Peyer's patch (tissue), 4 donors: ENCODE results near the gene SPATA9.

ENCODE experiments used
- CTCF ChIP-seq, 6 experiments: fragments of 450-650 bp in 4 of 6; fragments of 200-600 bp in 2 of 6; sonication (generic) in 1 of 6; IDR thresholded peaks; one replicate each; pipeline ENCODE4 v1.5.1; 2017 to 2019; ENCODE audit warnings: antibody characterized with exemption in 6 of 6, mild to moderate bottlenecking in 3 of 6, moderate library complexity in 1 of 6
- POLR2A ChIP-seq, 2 donors: fragments of 450-650 bp; IDR thresholded peaks; one replicate each; pipeline ENCODE4 v1.5.1; 2017; ENCODE audit warnings: antibody characterized with exemption in 2 of 2, mild to moderate bottlenecking in 2 of 2, moderate library complexity in 2 of 2

- no peak for TF ChIP-seq CTCF (IDR thresholded peaks at IDR 0.05)
- TF ChIP-seq POLR2A (IDR thresholded peaks at IDR 0.05) = no peak
These were observed 27.3 kb upstream of the SPATA9 start for GRCh38 chr5:95709967-95710650.
